Subcutaneous adipose tissue (tissue), 4 donors: ENCODE measurements around the gene KYNU. TPM values are rescaled to one million over a fixed set of nuclear protein-coding genes. Genes with fewer than 3 reads are reported as not detected.

Source experiments
- total RNA-seq, 4 donors: library from RNA; depleted of rRNA; stranded (reverse); fragments of >200 nt; gene quantifications; one replicate each; pipeline ENCODE4 v1.1.0, GENCODE V29; 2016
- TF ChIP-seq, protein P1 (sequence below): fragments of 450-650 bp; IDR thresholded peaks from one replicate; pipeline ENCODE4 v1.5.1; 2016; ENCODE audit warnings: low read depth, mild to moderate bottlenecking, control low read depth, antibody characterized with exemption, moderate library complexity

KYNU gene
- total RNA-seq, 4 donors from 2014 or later, result 3.4 to 38.9 (median 10.5) TPM

DNA sequence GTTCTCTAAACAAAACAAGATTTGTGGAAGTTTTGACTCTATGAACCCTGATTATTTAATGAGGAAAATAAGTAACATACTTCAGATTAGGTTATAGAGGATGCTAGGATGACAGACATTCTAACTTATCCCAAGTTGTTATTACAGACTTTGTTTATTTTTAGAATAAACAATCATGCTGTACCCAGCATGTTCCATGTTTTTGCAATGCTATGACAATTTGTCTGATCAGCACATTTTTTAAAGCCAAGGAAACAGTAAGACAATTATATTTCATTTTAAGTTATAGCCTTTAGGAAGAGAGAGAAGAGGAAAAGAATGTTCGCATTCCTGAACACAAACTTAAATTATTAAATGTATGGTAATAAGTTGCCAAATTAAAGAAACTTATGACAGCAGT, 119.8 kb downstream of the KYNU start:
- TF ChIP-seq, protein P1, sequence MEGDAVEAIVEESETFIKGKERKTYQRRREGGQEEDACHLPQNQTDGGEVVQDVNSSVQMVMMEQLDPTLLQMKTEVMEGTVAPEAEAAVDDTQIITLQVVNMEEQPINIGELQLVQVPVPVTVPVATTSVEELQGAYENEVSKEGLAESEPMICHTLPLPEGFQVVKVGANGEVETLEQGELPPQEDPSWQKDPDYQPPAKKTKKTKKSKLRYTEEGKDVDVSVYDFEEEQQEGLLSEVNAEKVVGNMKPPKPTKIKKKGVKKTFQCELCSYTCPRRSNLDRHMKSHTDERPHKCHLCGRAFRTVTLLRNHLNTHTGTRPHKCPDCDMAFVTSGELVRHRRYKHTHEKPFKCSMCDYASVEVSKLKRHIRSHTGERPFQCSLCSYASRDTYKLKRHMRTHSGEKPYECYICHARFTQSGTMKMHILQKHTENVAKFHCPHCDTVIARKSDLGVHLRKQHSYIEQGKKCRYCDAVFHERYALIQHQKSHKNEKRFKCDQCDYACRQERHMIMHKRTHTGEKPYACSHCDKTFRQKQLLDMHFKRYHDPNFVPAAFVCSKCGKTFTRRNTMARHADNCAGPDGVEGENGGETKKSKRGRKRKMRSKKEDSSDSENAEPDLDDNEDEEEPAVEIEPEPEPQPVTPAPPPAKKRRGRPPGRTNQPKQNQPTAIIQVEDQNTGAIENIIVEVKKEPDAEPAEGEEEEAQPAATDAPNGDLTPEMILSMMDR, result no peak

GRCh38 chr2:143000599-143000998, 123.1 kb downstream of the KYNU start:
- TF ChIP-seq, protein P1, result no peak

GRCh38 chr2:143001501-143001900, 124.0 kb downstream of the KYNU start:
- TF ChIP-seq, protein P1, result no peak

GRCh38 chr2:143015656-143016055, 138.2 kb downstream of the KYNU start:
- TF ChIP-seq, protein P1, result no peak

DNA sequence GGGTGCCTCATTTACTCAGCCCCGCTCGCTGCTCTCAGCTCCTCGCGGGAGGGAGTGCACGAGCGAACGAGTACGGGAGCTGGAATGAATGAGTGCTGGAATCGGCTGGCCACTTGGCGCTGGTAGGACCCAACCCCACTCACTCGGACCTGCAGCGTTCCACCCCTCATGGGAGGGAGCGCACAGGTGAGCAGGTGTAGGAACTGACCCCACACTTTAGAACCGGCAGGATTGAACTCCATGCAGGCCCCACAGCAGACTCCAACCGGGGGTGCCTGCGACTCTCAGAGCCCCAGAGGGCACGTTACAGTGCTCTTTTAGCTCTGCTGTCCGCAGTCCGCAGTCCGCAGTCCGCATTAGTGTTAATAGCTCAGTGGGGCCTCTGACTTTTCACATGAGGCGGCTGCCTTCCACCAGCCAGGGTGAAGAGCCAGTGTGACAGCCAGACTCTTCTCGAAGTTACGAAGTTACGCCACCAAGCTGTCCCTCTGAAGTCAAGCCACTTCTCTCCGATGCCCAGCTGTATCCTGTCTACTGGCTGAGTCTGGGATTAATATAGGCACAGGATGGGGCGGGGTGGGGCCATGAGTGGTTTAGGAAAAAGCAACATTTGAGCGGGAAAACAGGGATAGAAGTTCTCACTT, 149.1 kb downstream of the KYNU start:
- TF ChIP-seq, protein P1, result no peak

DNA sequence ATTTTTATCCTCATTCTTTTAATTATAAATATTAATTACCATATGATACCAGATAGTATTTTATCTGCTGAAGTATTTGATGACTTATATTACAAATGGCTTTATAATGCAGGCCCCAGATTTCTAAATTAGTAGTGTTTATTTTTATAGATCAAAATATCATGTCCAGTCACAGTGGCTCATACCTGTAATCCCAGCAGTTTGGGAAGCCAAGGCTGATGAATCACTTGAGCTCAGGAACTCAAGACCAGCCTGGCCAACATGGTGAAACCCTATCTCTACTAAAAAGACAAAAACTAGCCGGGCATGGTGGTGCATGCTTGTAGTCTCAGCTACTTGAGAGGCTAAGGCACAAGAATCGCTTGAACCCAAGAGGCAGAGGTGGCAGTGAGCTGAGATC, 151.7 kb downstream of the KYNU start:
- TF ChIP-seq, protein P1, result no peak

DNA sequence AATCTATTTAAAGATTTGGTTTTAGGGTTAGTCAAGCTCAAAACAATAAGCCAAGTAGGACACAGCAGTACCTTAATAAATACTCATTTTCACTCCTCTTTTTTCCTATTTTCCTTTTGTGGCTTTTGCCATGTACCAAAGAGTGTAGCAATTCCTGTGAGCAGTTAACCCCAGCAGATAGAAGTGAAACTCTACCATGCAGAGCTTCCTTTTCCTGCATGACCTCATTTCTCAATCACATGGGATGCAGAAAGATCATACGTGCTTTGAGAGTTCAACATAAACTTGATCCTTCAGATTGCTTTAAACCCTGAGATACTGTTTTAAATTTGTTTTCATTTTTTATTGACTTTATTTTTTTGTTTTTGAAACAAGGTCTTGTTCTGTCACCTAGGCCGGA, 152.7 kb downstream of the KYNU start:
- TF ChIP-seq, protein P1, result no peak
